ENCODE measurements around the gene PDPN.

The PDPN gene

DNA sequence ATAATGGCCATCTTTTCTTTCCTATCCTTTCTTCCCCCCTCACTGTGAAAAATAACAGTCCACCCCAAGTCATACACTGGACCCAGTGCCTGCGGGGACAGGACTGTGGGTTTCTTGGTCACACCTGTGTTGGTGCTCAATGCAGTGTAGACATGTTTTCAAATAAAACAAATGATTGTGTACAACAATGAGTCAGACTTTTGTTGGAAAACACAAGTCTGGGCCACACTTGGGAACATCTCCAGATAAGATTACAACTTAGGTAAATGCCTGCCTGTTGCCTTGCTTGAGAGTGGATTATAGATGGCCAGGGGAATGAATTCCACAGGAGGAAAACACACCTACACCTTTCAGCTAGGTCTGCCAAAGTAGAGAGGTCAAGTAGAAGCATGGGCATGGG lies 34.1 kb downstream of the PDPN start:
- TF ChIP-seq, protein P1, sequence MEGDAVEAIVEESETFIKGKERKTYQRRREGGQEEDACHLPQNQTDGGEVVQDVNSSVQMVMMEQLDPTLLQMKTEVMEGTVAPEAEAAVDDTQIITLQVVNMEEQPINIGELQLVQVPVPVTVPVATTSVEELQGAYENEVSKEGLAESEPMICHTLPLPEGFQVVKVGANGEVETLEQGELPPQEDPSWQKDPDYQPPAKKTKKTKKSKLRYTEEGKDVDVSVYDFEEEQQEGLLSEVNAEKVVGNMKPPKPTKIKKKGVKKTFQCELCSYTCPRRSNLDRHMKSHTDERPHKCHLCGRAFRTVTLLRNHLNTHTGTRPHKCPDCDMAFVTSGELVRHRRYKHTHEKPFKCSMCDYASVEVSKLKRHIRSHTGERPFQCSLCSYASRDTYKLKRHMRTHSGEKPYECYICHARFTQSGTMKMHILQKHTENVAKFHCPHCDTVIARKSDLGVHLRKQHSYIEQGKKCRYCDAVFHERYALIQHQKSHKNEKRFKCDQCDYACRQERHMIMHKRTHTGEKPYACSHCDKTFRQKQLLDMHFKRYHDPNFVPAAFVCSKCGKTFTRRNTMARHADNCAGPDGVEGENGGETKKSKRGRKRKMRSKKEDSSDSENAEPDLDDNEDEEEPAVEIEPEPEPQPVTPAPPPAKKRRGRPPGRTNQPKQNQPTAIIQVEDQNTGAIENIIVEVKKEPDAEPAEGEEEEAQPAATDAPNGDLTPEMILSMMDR (IDR thresholded peaks at IDR 0.05; ENCODE audit: extremely low read depth, missing control alignments): no peak
- no peak for DNase-seq (ENCODE audit: low spot score)

DNA sequence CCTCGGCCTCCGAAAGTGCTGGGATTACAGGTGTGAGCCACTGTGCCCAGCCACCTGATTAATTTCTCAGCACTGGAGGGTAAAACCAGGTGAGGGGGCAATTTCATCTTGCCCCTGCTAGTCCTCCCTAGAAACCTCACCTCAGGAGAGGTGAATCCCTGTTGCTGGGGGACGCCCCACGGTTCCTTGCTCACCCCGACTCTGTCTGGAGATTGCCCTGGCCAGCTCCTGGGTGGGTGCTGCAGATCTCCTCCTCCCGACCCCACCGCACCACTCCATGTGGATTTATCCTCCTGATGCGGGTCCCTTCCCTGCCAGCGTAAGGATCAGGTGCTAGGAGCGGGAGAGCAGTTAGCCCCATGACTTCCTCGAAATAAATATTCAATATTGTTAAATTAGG lies 34.9 kb downstream of the PDPN start:
- no peak for DNase-seq (ENCODE audit: low spot score)
- TF ChIP-seq, protein P1 (IDR thresholded peaks at IDR 0.05; ENCODE audit: extremely low read depth, missing control alignments): no peak

DNA sequence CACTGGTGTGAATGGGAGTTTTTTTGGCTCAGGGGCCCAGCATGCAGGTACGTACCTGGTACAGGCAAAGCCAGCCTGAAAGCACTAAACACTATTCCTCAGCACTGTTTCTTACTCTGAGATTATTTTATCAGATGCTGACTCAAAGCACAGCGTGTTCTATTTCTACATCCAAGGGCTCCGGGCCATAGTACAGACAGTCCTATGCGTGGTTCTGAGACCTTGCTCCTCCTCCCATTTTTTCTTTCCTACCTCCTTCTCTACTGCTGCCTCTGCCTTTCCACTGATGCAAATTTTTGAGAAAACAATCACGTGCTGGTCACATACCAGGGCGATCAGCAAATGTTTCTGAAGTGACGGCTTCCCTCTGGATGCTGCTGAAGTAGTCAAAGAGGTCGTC lies 36.3 kb downstream of the PDPN start:
- TF ChIP-seq, protein P1 (IDR thresholded peaks at IDR 0.05; ENCODE audit: extremely low read depth, missing control alignments): no peak
- DNase-seq (ENCODE audit: low spot score): no peak

DNA sequence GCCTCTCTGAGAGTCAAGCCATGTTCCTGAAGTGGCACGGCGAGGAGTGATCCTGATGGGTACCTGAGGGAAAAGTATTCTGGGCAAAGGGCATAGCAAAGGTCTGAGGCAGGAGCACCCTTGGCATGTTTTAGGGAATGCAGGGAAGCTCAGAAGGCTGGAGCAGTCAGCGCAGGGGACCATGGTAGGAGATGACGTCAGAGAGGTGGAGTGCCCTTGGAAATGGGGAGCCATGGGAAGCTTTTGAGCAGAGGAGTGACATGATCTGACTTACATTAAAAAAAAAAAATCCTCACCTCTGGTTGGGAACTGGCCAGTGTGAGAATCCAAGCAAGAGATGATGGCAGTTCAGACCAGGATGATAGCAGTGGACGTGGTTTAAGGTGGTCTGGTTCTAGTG lies 37.2 kb downstream of the PDPN start:
- TF ChIP-seq, protein P1 (IDR thresholded peaks at IDR 0.05; ENCODE audit: extremely low read depth, missing control alignments): no peak
- no peak for DNase-seq (ENCODE audit: low spot score)

DNA sequence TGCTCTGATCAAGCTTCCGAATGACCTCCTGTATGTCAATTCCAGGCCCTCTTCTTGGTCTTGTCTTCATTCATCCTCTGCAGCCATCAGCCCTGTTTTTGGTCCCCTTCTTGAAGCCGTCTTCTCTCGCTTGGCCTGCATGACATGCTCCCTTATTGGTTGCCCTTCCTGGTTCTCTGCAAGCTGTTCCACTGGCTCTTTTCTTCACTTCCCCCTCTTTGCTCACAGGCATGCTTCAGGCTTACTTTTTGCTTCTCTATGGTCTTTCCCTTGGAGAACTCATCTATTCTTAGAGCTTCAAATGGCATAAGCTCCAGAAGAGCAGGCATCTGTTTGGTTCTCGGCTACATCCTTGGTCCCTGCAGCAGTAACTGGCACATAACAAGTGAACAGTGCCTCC lies 38.8 kb downstream of the PDPN start:
- TF ChIP-seq, protein P1 (IDR thresholded peaks at IDR 0.05; ENCODE audit: extremely low read depth, missing control alignments): no peak
- no peak for DNase-seq (ENCODE audit: low spot score)

DNA sequence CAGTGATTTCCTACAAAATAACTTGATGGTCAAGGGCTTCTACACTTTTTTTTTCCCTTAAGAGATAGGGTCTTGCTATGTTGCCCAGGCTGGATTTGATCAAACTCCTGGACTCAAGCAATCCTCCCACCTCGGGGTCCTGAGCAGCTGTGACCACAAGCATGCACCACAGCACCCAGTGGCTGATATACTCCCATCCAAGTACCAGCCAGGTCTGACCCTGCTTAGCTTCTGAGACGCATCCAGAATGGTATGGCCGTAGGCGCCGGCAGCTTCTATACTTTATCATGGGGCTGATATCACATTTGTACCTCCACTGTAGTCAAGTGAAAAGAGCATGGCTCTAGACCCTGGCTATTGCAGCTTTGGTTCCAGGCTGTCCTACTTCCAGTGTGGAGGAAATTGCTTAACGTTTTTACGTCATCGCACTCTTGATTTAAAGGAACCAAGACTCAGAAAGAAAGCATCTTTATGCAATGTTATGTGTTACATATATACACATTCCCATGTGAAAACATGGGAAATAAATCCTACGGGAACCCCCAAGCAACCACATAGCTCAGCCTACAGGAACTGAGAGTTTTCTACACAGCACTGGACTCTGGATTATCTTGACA lies 39.5 kb downstream of the PDPN start:
- TF ChIP-seq, protein P1 (IDR thresholded peaks at IDR 0.05; ENCODE audit: extremely low read depth, missing control alignments): no peak
- no peak for DNase-seq (ENCODE audit: low spot score)

DNA sequence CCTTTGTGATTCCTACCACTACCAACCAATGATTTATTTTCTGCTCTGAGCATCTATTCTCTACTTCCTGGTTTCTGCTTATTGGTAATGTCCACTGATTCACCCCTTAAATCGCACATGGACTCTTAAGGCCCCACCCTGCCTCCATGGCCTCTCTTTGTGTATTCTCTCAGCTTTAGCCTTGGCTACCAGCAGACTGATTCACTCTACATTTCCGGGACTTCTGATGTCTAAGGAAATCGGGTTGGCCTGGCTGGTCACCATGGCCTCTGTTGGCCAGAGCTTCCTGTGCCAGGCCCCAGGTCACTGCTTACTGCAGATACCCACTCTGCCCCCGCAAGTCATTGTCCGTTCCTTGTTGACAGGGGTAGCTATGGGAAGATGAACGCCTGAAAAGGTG lies 40.9 kb downstream of the PDPN start:
- no peak for DNase-seq (ENCODE audit: low spot score)
- TF ChIP-seq, protein P1 (IDR thresholded peaks at IDR 0.05; ENCODE audit: extremely low read depth, missing control alignments): no peak
